Activated T-helper 1 cell treated with Interleukin-2 at 50 U/mL for 16 hours (primary cell): ENCODE results near the gene HLCS.

ENCODE experiments used
- DNase-seq: peaks from one replicate; pipeline ENCODE4 v3.0.0-alpha.2; 2020; ENCODE audit warnings: low read depth

The HLCS gene

DNA sequence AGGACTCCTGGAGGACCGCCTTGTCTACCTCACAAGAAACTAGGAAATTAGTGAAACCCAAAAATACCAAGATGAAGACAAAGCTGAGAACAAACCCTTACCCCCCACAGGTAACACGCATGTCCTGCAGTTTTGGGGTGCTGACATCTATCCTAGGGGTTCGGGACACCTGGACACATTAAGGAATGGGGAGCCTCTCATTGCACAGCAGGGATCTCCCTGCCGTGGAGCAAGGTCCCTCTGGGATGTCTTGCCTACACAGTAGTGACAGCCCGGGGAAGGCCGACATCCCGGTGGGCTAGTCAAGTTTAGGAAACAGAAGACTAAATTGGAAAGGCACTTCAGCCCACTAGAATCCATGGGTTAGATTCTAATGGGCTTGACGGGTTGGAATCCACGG, 223.0 kb downstream of the HLCS start:
- DNase-seq: no peak

GRCh38 chr21:36743008-36743407, 223.5 kb downstream of the HLCS start:
- DNase-seq: no peak

- DNase-seq: no peak
Observed at GRCh38 chr21:36741506-36741905, 225.0 kb downstream of the HLCS start.

DNA sequence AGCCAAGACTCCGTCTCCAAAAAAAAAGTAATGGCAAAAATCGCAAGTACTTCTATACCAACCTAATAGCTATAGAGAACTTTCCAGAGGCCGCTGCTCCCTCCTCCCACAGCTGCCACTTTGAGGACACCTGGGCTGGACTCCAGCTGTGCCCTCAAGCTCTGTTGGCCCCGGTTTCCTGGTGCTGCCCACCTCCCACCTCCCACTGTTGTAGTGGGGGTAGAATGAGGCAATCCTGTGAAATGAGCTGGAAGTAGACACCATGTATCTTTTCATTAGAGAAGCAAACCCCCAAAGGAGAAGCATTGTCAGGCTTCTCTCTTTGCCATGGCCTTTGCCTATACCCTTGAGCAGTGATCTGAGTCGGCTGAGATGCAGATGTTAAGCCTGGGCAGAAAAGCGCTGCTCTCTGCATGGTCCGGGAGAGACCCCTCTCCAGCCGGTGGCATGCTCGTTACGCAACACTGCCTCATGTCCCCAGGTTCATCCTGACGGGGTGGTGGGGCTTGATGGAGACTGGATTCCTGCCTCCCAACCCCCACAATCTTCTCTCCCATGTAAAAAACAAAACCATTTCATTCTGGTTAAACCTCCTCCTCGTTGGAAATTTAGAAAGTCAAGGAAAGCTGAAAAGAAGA, 227.9 kb downstream of the HLCS start:
- no peak for DNase-seq

DNA sequence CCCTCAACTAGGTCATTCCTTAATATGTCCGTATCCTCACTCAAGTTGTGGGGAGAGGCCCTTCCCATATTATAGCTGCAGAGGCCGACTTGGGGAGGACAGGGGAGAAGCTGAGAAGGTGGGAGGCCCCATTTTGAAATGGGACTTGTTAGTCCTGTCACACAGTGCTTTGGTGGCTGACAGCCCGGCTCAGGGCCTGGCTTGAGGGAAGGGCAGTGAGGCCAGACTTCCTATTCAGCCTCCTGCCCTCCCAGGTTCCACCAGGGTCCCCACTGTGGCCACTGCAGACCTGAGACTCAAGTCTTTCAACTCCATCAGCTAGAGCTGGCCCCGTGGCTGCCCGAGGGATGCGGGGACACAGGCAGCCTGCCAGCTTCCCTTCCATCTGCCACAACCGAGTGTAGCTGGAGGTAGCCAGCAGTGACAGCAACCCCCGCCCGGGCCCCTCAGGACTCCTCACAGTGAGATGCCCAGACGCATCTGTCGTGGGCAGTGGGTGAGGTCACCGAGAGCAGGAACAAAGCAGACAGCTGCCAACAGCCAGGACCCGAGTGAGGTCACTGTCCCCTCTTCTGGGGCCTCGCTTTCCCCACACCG, 230.6 kb downstream of the HLCS start:
- no peak for DNase-seq

DNA sequence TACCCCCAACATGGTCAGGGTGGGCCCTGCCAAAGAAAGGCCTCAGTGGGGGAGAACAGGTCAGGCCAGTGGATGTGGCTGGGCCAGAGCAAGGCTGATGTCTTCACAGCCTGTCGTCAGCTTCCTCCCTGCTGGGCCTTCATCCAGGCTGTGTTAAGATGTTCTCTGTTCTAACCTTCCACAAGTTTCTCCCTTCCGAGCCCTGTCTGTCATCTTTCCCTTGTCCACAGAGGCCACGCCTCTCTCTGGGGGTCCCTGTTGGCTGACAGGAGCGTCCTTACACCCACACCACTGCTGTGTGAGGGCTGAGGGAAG, 231.3 kb downstream of the HLCS start:
- DNase-seq: no peak

GRCh38 chr21:36734367-36735200, 231.9 kb downstream of the HLCS start:
- no peak for DNase-seq

DNA sequence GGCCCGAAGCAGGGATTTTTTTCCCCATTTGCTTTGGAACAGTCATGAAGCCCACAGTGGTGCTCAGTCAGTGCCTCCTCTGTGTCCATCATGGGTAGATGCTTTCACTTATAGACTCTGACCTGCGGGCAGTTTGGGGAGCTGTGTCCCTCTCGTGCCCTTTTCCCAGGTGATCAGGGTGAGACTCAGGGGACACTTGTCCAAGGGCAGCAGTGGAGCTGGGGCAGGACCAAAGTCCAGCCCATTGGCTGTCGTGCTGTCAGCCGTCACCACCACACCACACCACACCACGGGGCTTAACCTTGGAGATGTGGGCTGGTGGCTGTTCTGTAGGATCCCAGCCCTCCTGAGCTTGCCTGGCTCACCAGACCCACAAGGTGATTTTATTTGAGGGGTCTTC, 232.6 kb downstream of the HLCS start:
- no peak for DNase-seq

- no peak for DNase-seq
Observed at GRCh38 chr21:36732761-36733160, 233.7 kb downstream of the HLCS start.

- DNase-seq: no peak
Observed at GRCh38 chr21:36732217-36732616, 234.3 kb downstream of the HLCS start.

DNA sequence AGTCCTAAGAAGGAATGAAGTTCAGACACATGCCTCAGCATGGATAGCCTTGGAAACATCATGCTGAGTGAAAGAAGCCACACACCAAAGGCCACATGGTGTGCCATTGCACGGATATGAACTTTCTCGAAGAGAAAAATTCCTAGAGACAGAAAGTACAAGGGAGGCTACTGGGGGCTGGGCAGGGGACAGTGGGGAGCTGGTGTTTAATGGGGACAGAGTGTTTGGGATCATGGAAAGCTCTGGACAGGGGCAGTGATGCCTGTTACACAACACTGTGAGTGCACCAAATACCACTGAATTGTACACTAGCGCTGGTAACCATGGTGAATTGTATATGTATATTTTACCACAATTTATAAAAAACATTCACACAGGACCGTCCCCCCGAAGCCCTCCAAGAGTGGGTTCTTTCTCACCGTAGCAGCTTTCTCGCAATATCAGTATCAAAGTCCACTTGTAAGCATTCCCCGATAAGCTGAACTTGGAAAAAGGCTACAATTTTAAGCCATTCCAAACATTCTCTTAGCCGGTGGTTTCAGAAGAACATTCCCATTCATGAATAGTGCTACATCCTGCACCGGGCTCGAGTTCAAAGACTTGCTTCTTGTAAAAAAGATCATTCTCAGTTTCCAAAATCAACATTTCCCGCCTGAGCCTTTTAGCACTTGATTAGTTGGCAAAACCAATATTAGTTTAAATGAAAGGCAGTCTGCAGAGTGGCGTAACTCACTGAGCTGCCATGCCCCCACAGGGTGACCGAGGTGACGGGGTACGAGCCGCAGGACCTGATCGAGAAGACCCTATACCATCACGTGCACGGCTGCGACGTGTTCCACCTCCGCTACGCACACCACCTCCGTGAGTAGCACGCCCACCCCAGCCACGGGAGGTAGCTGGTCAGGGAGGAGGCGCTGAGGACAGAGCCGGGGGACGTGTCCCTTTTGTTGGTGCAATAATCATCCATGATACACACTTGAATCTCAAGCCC, 235.9 kb downstream of the HLCS start:
- DNase-seq: no peak

DNA sequence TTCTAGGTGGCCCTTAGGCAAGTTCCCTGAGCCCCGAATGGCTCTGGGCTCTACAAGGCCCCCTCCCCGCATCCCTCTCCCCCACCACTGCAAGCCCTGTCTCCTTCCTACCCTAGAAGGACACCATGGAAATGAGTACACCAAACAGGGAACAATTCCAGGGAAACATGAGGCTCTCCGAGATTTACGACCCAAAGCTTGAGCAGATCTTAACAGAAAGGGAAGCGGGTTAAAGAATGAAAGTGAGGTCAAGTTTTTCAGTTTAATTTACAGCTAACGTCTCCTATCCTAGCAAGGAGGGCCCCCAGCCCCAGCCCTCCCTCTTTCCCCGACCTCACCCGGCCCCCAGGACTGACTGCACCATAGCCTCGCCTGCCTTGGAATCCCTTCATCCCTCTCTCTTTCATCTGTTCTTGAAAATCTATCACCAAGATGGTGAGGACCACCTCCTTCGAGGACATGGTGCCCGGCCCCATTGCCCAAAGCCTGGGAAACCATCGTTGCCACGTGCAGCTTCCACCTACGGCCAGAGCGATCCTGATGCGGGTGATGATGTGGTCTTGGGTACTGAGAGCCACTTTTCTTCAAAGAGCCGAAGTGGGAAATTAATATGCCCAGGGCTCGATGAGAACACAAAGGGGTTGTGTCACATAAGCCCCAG, 237.0 kb downstream of the HLCS start:
- DNase-seq: no peak

- no peak for DNase-seq
Observed at GRCh38 chr21:36728371-36729111, 237.9 kb downstream of the HLCS start.

GRCh38 chr21:36727866-36728265, 238.6 kb downstream of the HLCS start:
- no peak for DNase-seq

GRCh38 chr21:36725793-36726386, 240.6 kb downstream of the HLCS start:
- DNase-seq: no peak

GRCh38 chr21:36724660-36725059, 241.8 kb downstream of the HLCS start:
- DNase-seq: no peak

DNA sequence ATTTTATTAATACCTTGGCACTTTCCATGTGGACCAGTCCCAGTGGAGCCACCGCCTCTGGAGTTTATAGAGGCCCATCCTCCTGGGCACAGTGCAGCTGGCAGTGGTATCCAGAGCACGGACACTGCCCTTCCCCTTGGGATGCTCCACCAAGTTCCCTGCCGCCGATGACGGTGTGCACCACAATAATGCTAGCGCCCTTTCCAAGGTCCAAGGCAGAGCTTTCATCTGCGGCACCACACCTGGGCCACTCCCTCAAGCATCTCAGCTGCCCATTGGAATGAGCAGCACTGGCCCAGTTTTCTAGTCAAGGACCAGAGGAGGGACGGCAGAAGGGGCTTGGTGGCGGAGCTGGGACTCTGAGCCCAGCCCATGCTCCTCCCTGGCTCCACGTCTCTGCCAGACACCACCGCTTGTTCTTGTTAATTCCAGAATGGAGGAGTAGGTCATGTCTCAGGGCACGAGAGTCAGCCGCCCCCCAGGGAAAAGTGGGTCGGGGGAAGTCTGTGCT, 243.0 kb downstream of the HLCS start:
- no peak for DNase-seq

GRCh38 chr21:36722370-36723368, 243.8 kb downstream of the HLCS start:
- DNase-seq: no peak

DNA sequence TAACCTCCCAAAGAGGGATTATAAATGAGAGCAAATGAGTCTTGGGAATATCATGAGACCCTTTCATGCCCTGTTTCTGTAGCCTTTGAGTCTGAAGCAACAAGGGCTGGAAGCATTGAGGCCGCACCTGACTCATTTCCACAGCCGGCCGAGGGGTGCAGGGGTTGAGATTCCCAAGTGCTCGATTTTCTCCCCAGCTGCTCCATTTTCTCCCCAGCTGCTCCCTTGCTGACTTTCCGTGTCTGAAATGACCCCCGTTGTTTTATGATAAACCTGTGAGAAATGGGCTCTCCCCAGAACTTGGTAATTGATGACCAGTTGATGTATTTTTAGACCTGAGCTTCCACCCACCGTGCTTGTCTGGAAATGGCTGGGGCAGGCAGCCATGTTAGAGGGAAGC, 244.7 kb downstream of the HLCS start:
- no peak for DNase-seq
